Left kidney (tissue), 2 donors: ENCODE results near the gene AMDHD1. TPM values are rescaled to one million over a fixed set of nuclear protein-coding genes. Genes with fewer than 3 reads are reported as not detected.

Source experiments
- DNase-seq: peaks from one replicate; pipeline ENCODE4 v3.0.0-alpha.2; 2013
- polyA plus RNA-seq: library from polyadenylated mRNA; unstranded; fragments of 120-200 nt; gene quantifications from one replicate; pipeline ENCODE4 v1.2.1, GENCODE V29; 2013; ENCODE audit not compliant: insufficient read length

AMDHD1 gene
- polyA plus RNA-seq, 1 donor = 1.5 TPM

GRCh38 chr12:95995238-95996031, 52.3 kb downstream of the AMDHD1 start:
- DNase-seq = no peak

GRCh38 chr12:95996034-95996658, 53.0 kb downstream of the AMDHD1 start, which contains the start of gene HAL:
Gene HAL, minus strand, starts transcription at chr12:95996344. Its CDS starts 434 bp downstream, at chr12:95995910.
- DNase-seq = no peak

- no peak for DNase-seq
Measured at GRCh38 chr12:95997276-95997675, 54.1 kb downstream of the AMDHD1 start.

- no peak for DNase-seq
Measured at GRCh38 chr12:95997911-95998510, 54.9 kb downstream of the AMDHD1 start.

GRCh38 chr12:95998611-95999286, 55.6 kb downstream of the AMDHD1 start:
- peak; percentile 61 for DNase-seq

- no peak for DNase-seq
Measured at GRCh38 chr12:95999484-95999883, 56.4 kb downstream of the AMDHD1 start.

GRCh38 chr12:96000858-96001257, 57.7 kb downstream of the AMDHD1 start:
- no peak for DNase-seq

- no peak for DNase-seq
Measured at GRCh38 chr12:96006727-96007126, 63.6 kb downstream of the AMDHD1 start.

GRCh38 chr12:96007729-96008128, 64.6 kb downstream of the AMDHD1 start:
- no peak for DNase-seq

GRCh38 chr12:96014943-96015599, 71.9 kb downstream of the AMDHD1 start:
- no peak for DNase-seq

GRCh38 chr12:96015672-96016071, 72.5 kb downstream of the AMDHD1 start:
- no peak for DNase-seq

Other genes with a start within 250 kb of the AMDHD1 start
- gene NTN4, start 152.6 kb upstream of the AMDHD1 start, polyA plus RNA-seq = 99.8 TPM
- 104 TPM for gene SNRPF, start 84.4 kb upstream of the AMDHD1 start, polyA plus RNA-seq
- gene CCDC38, start 717 bp upstream of the AMDHD1 start, polyA plus RNA-seq = 1.1 TPM
- gene HAL, start 53.0 kb downstream of the AMDHD1 start, polyA plus RNA-seq = 1.5 TPM
- gene LTA4H, start 92.3 kb downstream of the AMDHD1 start, polyA plus RNA-seq = 146 TPM